Natural killer cell (primary cell): ENCODE measurements around the gene SPINK4. TPM values are rescaled to one million over a fixed set of nuclear protein-coding genes. Genes with fewer than 3 reads are reported as not detected.
A peak's percentile ranks its signal among the peaks of the same experiment; 100 is the strongest.

Experiments
- ATAC-seq, 3 donors: fragments of 150-1000 bp in 2 of 3; fragments of 200-7000 bp in 1 of 3; cut with Tn5 transposase; 1 replicate in 1 of 3; 2 replicates in 2 of 3; pipeline ENCODE4 v1.10.0; 2021; ENCODE audit warnings: mild to moderate bottlenecking in 2 of 3, moderate library complexity in 2 of 3
- DNase-seq, 2 donors: peaks; one replicate each; pipeline versions ENCODE4 v3.0.0 to v3.0.0-alpha.2; 2013 to 2021; ENCODE audit warnings: mixed read lengths in 1 of 2
- H3K27ac ChIP-seq: one replicate; pipeline ENCODE4 v1.5.1; 2013; ENCODE audit warnings: mild to moderate bottlenecking, low read length
- H3K27me3 ChIP-seq: one replicate; pipeline ENCODE4 v1.6.1; 2013; ENCODE audit warnings: low read length; ENCODE audit not compliant: control insufficient read depth, insufficient read depth
- H3K36me3 ChIP-seq: one replicate; pipeline ENCODE4 v1.6.1; 2013; ENCODE audit warnings: low read length; ENCODE audit not compliant: control insufficient read depth, insufficient read depth
- H3K4me1 ChIP-seq: one replicate; pipeline ENCODE4 v1.6.1; 2013; ENCODE audit warnings: low read length; ENCODE audit not compliant: control insufficient read depth, insufficient read depth
- H3K4me3 ChIP-seq: one replicate; pipeline ENCODE4 v1.5.1; 2013; ENCODE audit warnings: low read length
- H3K9me3 ChIP-seq: one replicate; pipeline ENCODE4 v1.6.1; 2013; ENCODE audit warnings: low read length; ENCODE audit not compliant: control insufficient read depth, insufficient read depth
- H3K27ac Mint-ChIP-seq, 2 donors: one replicate each; pipeline ENCODE4 v1.8.0; 2022; ENCODE audit warnings: mild to moderate bottlenecking in 2 of 2, mixed read lengths in 2 of 2, moderate library complexity in 1 of 2
- H3K27me3 Mint-ChIP-seq, 2 donors: one replicate each; pipeline ENCODE4 v1.8.0; 2022; ENCODE audit warnings: low read depth in 2 of 2, mixed read lengths in 2 of 2
- H3K36me3 Mint-ChIP-seq: one replicate; pipeline ENCODE4 v1.8.0; 2022; ENCODE audit warnings: mixed read lengths
- H3K4me1 Mint-ChIP-seq, 2 donors: one replicate each; pipeline ENCODE4 v1.8.0; 2022; ENCODE audit warnings: mixed read lengths in 2 of 2
- H3K4me3 Mint-ChIP-seq: one replicate; pipeline ENCODE4 v1.8.0; 2022; ENCODE audit warnings: mild to moderate bottlenecking, moderate library complexity, mixed read lengths
- H3K9me3 Mint-ChIP-seq, 2 donors: one replicate each; pipeline ENCODE4 v1.8.0; 2022; ENCODE audit warnings: mixed read lengths in 2 of 2
- CTCF ChIP-seq: fragments of 200-600 bp; IDR thresholded peaks from one replicate; pipeline ENCODE4 v1.8.0; 2022; ENCODE audit warnings: antibody characterized with exemption
- WGBS: methylation state at CpG from one replicate; pipeline ENCODE4 v1.1.7; 2013; ENCODE audit warnings: missing lambda C conversion rate; ENCODE audit not compliant: insufficient coverage; 5-methylcytosine and 5-hydroxymethylcytosine counted together
- intact Hi-C: fragments of 100-400 bp; cut with micrococcal nuclease; formaldehyde crosslinking; loops from one replicate; pipeline ENCODE4 v1.14.2; 2022
- total RNA-seq, 4 donors: library from RNA; stranded (reverse); fragments of 120-200 nt in 1 of 4; gene quantifications; one replicate each; pipeline versions ENCODE4 v1.2.3 to v1.2.4, GENCODE V29; 2013 to 2022

Gene SPINK4
- total RNA-seq, 3 donors from 2014 or later (not counting 1 experiment from before 2014, with no cell fraction given) = not detected

GRCh38 chr9:33285502-33285901, 45.5 kb downstream of the SPINK4 start:
- DNase-seq (no peak), ATAC-seq (no peak)
- Histone ChIP-seq H3K4me1 (peaks cover 12% of the 10 kb centered on the region), H3K36me3 (peaks cover 21% of the 10 kb centered on the region), H3K4me3 (no peak overlapping the region), H3K9me3 (no peaks in the 10 kb centered on the region), H3K27ac (no peak overlapping the region), H3K27me3 (no peaks in the 10 kb centered on the region)
- Mint-ChIP-seq H3K4me1 (peaks cover 5 to 6% of the 10 kb centered on the region in 2 donors), H3K27ac (no peak overlapping the region), H3K9me3 (no peaks in the 10 kb centered on the region), H3K4me3 (no peak overlapping the region), H3K36me3 (no peaks in the 10 kb centered on the region), H3K27me3 (peaks cover 0 to 3% of the 10 kb centered on the region in 2 donors)
- TF ChIP-seq CTCF = no peak
- WGBS = 56% methylated on average over 3 of the region's 5 CpGs
- intact Hi-C loops = no loop called here

GRCh38 chr9:33287087-33287490, 47.1 kb downstream of the SPINK4 start:
- WGBS = 64% methylated on average over 4 of the region's 4 CpGs
- DNase-seq (peak in 1 of 2 donors; percentile 83), ATAC-seq (no peak)
- H3K27me3 Mint-ChIP-seq = peaks cover 0 to 3% of the 10 kb centered on the region in 2 donors
- H3K9me3 ChIP-seq = no peaks in the 10 kb centered on the region
- no peaks in the 10 kb centered on the region for H3K36me3 Mint-ChIP-seq
- peaks cover 9% of the 10 kb centered on the region for H3K36me3 ChIP-seq
- H3K4me3 Mint-ChIP-seq = no peak overlapping the region
- H3K27ac ChIP-seq = no peak overlapping the region
- peak overlapping the region; percentile 44 to 61 for H3K27ac Mint-ChIP-seq
- intact Hi-C loops = loop anchor here (1.0 kb wide), 1 partner anchor 179 kb away; no protein-coding TSS in a partner anchor
- peaks cover 17 to 18% of the 10 kb centered on the region in 2 donors for H3K4me1 Mint-ChIP-seq
- H3K9me3 Mint-ChIP-seq = no peaks in the 10 kb centered on the region
- no peaks in the 10 kb centered on the region for H3K27me3 ChIP-seq
- peaks cover 26% of the 10 kb centered on the region for H3K4me1 ChIP-seq
- no peak overlapping the region for H3K4me3 ChIP-seq
- peak; percentile 62 for TF ChIP-seq CTCF

DNA sequence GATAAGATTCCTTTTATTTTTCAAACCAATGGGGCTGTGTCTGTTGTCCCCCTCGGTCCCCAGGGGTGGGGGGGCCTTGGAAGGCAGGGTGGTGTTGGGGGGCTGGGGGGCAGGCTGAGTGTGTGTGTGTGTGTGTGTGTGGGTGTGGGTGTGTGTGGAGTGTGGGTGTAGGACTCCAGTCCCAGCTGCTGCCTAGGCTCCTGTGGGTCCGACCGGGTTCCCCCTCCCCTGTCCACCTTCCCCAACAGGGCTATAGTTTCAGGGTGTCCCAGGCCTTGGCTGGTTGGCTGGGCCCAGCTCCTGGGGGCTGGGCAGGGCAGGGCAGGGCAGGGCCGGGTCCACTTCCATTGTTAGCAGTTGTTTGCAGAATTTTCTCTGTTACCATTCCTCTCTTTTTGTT, 48.3 kb downstream of the SPINK4 start:
- Mint-ChIP-seq H3K9me3 (no peaks in the 10 kb centered on the region), H3K27me3 (peaks cover 0 to 3% of the 10 kb centered on the region in 2 donors), H3K27ac (peak overlapping the region; percentile 57 to 61), H3K36me3 (no peaks in the 10 kb centered on the region), H3K4me1 (peaks cover 29% of the 10 kb centered on the region in 2 donors), H3K4me3 (no peak overlapping the region)
- ATAC-seq = no peak
- peaks cover 28% of the 10 kb centered on the region for H3K4me1 ChIP-seq
- WGBS = 88% methylated on average over 3 of the region's 4 CpGs
- H3K36me3 ChIP-seq = peaks cover 11% of the 10 kb centered on the region
- H3K27me3 ChIP-seq = no peaks in the 10 kb centered on the region
- H3K27ac ChIP-seq = no peak overlapping the region
- intact Hi-C loops = no loop called here
- DNase-seq = no peak
- TF ChIP-seq CTCF = no peak
- H3K4me3 ChIP-seq = no peak overlapping the region
- no peaks in the 10 kb centered on the region for H3K9me3 ChIP-seq

GRCh38 chr9:33288828-33289483, 49.0 kb downstream of the SPINK4 start:
- WGBS = 69% methylated on average over 14 of the region's 14 CpGs
- ATAC-seq (no peak), DNase-seq (no peak)
- H3K27me3 ChIP-seq = no peaks in the 10 kb centered on the region
- peaks cover 15% of the 10 kb centered on the region for H3K36me3 ChIP-seq
- Mint-ChIP-seq H3K27me3 (peaks cover 0 to 3% of the 10 kb centered on the region in 2 donors), H3K4me1 (peaks cover 34% of the 10 kb centered on the region in 2 donors), H3K36me3 (no peaks in the 10 kb centered on the region), H3K9me3 (no peaks in the 10 kb centered on the region), H3K4me3 (no peak overlapping the region), H3K27ac (peak overlapping the region; percentile 100)
- no peak for TF ChIP-seq CTCF
- peak overlapping the region; percentile 98 for H3K27ac ChIP-seq
- H3K4me1 ChIP-seq = peaks cover 28% of the 10 kb centered on the region
- intact Hi-C loops = no loop called here
- no peak overlapping the region for H3K4me3 ChIP-seq
- no peaks in the 10 kb centered on the region for H3K9me3 ChIP-seq
